Ascending aorta (tissue), 2 donors: ENCODE results near the gene COMMD4. TPM values are rescaled to one million over a fixed set of nuclear protein-coding genes. Genes with fewer than 3 reads are reported as not detected.

Experiments
- DNase-seq, 2 donors: peaks; one replicate each; pipeline ENCODE4 v3.0.0-alpha.2; 2019; ENCODE audit warnings: low spot score in 2 of 2
- H3K27ac ChIP-seq, 2 donors: fragments of 200-600 bp; sonication (generic); one replicate each; pipeline ENCODE4 v1.5.1; 2016 to 2017; ENCODE audit warnings: mild to moderate bottlenecking in 1 of 2
- H3K27me3 ChIP-seq: fragments of 200-600 bp; sonication (generic); one replicate; pipeline ENCODE4 v1.5.1; 2017
- H3K36me3 ChIP-seq, 2 donors: fragments of 200-600 bp; sonication (generic); one replicate each; pipeline ENCODE4 v1.5.1; 2016
- H3K4me1 ChIP-seq, 2 donors: fragments of 200-600 bp; sonication (generic); one replicate each; pipeline ENCODE4 v1.5.1; 2016 to 2017; ENCODE audit warnings: mild to moderate bottlenecking in 1 of 2
- H3K4me3 ChIP-seq, 2 donors: fragments of 200-600 bp; sonication (generic); one replicate each; pipeline ENCODE4 v1.5.1; 2016 to 2017; ENCODE audit warnings: mild to moderate bottlenecking in 1 of 2
- H3K9me3 ChIP-seq, 2 donors: fragments of 200-600 bp; sonication (generic); one replicate each; pipeline ENCODE4 v1.5.1; 2016
- intact Hi-C: fragments of 100-400 bp; cut with DNase I; formaldehyde crosslinking; loops from one replicate; pipeline ENCODE4 v1.15.1; 2023
- total RNA-seq: library from RNA; depleted of rRNA; stranded (reverse); fragments of >200 nt; gene quantifications from one replicate; pipeline ENCODE4 v1.1.0, GENCODE V29; 2016
- TF ChIP-seq, protein P1 (sequence below), 3 experiments: fragments of 200-600 bp in 2 of 3; fragments of 450-650 bp in 1 of 3; sonication (generic) in 2 of 3; IDR thresholded peaks; one replicate each; pipeline ENCODE4 v1.5.1; 2016 to 2019; ENCODE audit warnings: antibody characterized with exemption in 3 of 3, mild to moderate bottlenecking in 1 of 3, moderate library complexity in 1 of 3

COMMD4 gene
- total RNA-seq, 1 donor from 2014 or later, result 54.8 TPM

DNA sequence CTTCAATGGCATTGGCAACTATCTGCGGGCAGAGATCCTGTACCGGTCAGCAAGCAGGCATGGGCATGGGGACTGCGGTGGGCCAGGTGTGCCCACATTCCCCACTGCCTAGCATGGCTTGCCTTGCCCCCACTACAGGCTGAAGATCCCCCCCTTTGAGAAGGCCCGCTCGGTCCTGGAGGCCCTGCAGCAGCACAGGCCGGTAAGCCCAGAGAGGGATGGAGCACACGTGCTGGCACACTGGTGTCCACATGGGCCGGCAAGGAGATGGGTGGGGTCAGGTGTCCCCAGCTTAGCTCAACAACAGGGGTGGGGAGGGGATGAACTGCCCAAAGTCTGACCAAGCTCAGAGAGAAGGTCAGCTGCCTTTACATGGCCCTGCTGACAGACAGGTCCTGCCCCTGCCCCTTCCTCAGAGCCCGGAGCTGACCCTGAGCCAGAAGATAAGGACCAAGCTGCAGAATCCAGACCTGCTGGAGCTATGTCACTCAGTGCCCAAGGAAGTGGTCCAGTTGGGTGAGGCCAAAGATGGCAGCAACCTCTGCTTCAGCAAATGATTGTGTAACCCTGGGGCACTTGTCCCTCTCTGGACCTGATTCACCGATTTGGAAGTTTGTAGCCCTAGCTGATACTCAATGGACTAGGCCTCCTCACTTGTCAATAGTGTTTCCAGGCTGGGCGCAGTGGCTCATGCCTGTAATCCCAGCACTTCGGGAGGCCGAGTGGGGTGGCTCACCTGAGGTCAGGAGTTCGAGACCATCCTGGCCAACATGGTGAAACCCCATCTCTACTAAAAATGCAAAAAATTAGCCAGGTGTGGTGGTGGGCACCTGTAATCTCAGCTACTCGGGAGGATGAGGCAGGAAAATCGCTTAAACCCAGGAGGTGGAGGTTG lies 16.6 kb downstream of the COMMD4 start:
- H3K27me3 ChIP-seq, result no peaks in the 10 kb centered on the region
- DNase-seq, result no peak
- intact Hi-C loops, result no loop called here
- H3K36me3 ChIP-seq, result peaks cover 16 to 31% of the 10 kb centered on the region in 2 donors
- no peak overlapping the region for H3K4me3 ChIP-seq
- TF ChIP-seq, protein P1, sequence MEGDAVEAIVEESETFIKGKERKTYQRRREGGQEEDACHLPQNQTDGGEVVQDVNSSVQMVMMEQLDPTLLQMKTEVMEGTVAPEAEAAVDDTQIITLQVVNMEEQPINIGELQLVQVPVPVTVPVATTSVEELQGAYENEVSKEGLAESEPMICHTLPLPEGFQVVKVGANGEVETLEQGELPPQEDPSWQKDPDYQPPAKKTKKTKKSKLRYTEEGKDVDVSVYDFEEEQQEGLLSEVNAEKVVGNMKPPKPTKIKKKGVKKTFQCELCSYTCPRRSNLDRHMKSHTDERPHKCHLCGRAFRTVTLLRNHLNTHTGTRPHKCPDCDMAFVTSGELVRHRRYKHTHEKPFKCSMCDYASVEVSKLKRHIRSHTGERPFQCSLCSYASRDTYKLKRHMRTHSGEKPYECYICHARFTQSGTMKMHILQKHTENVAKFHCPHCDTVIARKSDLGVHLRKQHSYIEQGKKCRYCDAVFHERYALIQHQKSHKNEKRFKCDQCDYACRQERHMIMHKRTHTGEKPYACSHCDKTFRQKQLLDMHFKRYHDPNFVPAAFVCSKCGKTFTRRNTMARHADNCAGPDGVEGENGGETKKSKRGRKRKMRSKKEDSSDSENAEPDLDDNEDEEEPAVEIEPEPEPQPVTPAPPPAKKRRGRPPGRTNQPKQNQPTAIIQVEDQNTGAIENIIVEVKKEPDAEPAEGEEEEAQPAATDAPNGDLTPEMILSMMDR (IDR thresholded peaks at IDR 0.05), result no peak
- no peaks in the 10 kb centered on the region for H3K9me3 ChIP-seq
- no peak overlapping the region for H3K27ac ChIP-seq
- peaks cover 6 to 8% of the 10 kb centered on the region in 2 donors for H3K4me1 ChIP-seq

DNA sequence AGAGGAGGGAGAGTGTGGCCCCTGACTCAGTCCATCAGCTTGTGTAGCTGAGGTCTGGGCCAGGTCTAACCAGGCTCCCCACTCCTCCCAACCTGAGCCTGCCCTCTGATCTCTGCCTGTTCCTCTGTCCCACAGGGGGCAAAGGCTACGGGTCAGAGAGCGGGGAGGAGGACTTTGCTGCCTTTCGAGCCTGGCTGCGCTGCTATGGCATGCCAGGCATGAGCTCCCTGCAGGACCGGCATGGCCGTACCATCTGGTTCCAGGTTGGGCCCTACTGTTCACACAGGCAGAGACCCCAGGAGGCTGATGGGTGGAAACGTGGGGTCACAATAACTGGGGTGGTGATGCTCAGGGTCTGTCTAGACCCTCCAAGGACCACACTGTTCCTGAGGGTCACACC lies 17.7 kb downstream of the COMMD4 start:
- H3K27me3 ChIP-seq, result no peaks in the 10 kb centered on the region
- TF ChIP-seq, protein P1 (IDR thresholded peaks at IDR 0.05), result no peak
- H3K4me3 ChIP-seq, result no peak overlapping the region
- H3K36me3 ChIP-seq, result peaks cover 25 to 43% of the 10 kb centered on the region in 2 donors
- peaks cover 4 to 6% of the 10 kb centered on the region in 2 donors for H3K4me1 ChIP-seq
- DNase-seq, result no peak
- no peaks in the 10 kb centered on the region for H3K9me3 ChIP-seq
- no peak overlapping the region for H3K27ac ChIP-seq
- intact Hi-C loops, result no loop called here

DNA sequence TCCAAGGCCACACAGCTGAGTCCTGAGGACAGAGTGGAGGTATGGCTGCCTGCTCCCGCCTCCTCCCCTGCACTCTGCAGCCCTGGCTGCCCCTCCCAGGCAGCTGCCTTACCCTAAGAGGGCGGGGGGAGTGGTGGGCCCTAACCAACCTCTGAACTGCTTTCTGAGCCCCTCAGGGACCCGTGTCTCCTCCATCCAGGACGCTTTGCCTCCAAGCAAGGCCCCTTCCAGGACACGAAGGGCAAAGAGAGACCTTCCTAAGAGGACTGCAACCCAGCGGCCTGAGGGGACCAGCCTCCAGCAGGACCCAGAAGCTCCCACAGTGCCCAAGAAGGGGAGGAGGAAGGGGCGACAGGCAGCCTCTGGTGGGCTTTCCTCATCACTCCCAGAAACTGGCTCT lies 18.6 kb downstream of the COMMD4 start:
- TF ChIP-seq, protein P1 (IDR thresholded peaks at IDR 0.05), result no peak
- peaks cover 33 to 51% of the 10 kb centered on the region in 2 donors for H3K36me3 ChIP-seq
- intact Hi-C loops, result no loop called here

DNA sequence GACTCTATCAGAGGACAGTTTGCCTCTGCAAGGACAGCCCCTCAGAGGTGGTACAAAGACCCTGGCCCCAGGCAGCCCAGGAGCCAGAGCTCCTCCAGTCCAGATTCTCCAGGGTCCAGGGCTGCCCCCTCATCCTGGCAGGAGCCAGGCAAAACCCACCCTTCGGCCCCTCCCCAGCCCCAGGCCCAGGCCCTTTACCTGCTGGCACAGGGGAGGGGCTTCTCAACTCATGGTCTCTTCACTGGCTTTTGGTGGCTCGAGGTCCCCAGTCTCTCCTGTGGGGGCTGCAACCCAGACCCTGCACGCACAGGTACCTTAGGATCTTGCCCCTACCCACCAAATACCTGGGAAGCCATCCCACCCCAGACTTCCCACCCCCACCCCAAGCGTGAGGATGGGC lies 19.5 kb downstream of the COMMD4 start:
- intact Hi-C loops, result no loop called here

More for the DNA sequence above, 18.6 kb downstream of the COMMD4 start:
- H3K4me1 ChIP-seq, result no peaks in the 10 kb centered on the region
- no peak overlapping the region for H3K4me3 ChIP-seq
- no peaks in the 10 kb centered on the region for H3K9me3 ChIP-seq
- no peaks in the 10 kb centered on the region for H3K27me3 ChIP-seq
- no peak overlapping the region for H3K27ac ChIP-seq
- DNase-seq, result no peak

DNA sequence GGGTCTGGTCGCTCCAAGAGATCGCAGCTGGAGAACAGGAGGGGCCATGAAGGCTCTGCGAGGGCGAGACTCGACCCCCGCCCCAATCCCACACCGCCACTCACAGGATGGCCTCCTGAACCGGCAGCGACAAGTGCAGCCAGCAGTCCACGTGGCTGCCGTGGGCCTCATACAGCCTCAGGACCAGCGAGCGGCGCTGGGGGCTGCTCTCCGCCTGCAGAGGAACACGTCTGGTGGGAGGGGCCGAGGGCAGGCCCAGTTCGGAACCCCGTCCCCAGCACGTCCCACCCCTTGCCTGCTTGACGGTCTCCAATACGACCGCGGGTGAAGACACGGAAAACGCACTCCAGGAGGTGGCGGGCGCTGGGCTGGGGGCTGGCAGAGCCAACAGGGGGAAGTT lies 20.1 kb downstream of the COMMD4 start:
- H3K9me3 ChIP-seq, result no peaks in the 10 kb centered on the region
- H3K4me1 ChIP-seq, result no peaks in the 10 kb centered on the region
- no peak for DNase-seq
- H3K27ac ChIP-seq, result no peak overlapping the region
- H3K36me3 ChIP-seq, result peaks cover 38 to 65% of the 10 kb centered on the region in 2 donors
- TF ChIP-seq, protein P1 (IDR thresholded peaks at IDR 0.05), result no peak
- H3K27me3 ChIP-seq, result no peaks in the 10 kb centered on the region
- intact Hi-C loops, result no loop called here
- H3K4me3 ChIP-seq, result no peak overlapping the region

More for the DNA sequence above, 19.5 kb downstream of the COMMD4 start:
- no peaks in the 10 kb centered on the region for H3K4me1 ChIP-seq
- H3K36me3 ChIP-seq, result peaks cover 36 to 58% of the 10 kb centered on the region in 2 donors
- H3K27ac ChIP-seq, result no peak overlapping the region
- H3K9me3 ChIP-seq, result no peaks in the 10 kb centered on the region
- TF ChIP-seq, protein P1 (IDR thresholded peaks at IDR 0.05), result no peak
- no peaks in the 10 kb centered on the region for H3K27me3 ChIP-seq
- DNase-seq, result no peak
- H3K4me3 ChIP-seq, result no peak overlapping the region
